OCI-LY3 (cell line): ENCODE measurements around the gene HERC6.

Source experiments
- CTCF ChIP-seq: fragments of 200-600, 300-600 bp; sonication (generic); IDR thresholded peaks from 2 replicates; pipeline ENCODE4 v1.5.1; 2014; ENCODE audit warnings: antibody characterized with exemption, low read length, low read depth
- EZH2phosphoT487 ChIP-seq: fragments of 200-600 bp; shearing (Covaris generic); IDR thresholded peaks from 2 replicates; pipeline ENCODE4 v1.6.1; 2018; ENCODE audit warnings: antibody characterized with exemption, mixed run types, low read depth

- TF ChIP-seq CTCF (no peak), EZH2phosphoT487 (no peak)
Measured at GRCh38 chr4:88489100-88489761, 110.6 kb downstream of the HERC6 start.
